ENCODE measurements around the gene POT1. TPM values are rescaled to one million over a fixed set of nuclear protein-coding genes. Genes with fewer than 3 reads are reported as not detected.

POT1 gene
- total RNA-seq, 1 experiment from 2014 or later = 31.1 TPM

DNA sequence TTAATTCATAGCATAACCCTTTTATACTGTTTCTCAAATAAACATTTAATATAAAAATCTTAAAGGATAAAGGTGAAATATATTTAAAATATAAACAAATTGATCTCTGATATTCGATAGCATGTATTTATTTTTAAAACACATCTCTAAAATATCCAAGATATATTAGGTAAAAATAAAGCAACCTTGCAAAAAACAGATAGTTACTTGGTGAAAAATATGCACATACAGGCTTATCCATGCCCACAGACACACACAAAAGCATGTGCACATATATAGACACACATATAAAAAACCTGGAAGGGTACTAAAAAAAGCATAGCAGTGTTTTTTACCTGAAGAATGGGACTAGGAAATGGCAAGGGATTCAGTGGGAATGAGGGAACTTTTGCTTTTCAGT lies 19.8 kb downstream of the POT1 start:
- Mint-ChIP-seq H3K36me3 (ENCODE audit: insufficient read depth, unreplicated experiment) (no peaks in the 10 kb centered on the region), H3K4me1 (ENCODE audit: low read depth, unreplicated experiment) (no peaks in the 10 kb centered on the region), H3K27me3 (ENCODE audit: unreplicated experiment) (no peaks in the 10 kb centered on the region), H3K4me3 (ENCODE audit: low read depth, unreplicated experiment) (no peak overlapping the region), H3K27ac (ENCODE audit: unreplicated experiment) (no peak overlapping the region), H3K9me3 (ENCODE audit: low read depth, unreplicated experiment) (no peaks in the 10 kb centered on the region)
- TF ChIP-seq, protein P1, sequence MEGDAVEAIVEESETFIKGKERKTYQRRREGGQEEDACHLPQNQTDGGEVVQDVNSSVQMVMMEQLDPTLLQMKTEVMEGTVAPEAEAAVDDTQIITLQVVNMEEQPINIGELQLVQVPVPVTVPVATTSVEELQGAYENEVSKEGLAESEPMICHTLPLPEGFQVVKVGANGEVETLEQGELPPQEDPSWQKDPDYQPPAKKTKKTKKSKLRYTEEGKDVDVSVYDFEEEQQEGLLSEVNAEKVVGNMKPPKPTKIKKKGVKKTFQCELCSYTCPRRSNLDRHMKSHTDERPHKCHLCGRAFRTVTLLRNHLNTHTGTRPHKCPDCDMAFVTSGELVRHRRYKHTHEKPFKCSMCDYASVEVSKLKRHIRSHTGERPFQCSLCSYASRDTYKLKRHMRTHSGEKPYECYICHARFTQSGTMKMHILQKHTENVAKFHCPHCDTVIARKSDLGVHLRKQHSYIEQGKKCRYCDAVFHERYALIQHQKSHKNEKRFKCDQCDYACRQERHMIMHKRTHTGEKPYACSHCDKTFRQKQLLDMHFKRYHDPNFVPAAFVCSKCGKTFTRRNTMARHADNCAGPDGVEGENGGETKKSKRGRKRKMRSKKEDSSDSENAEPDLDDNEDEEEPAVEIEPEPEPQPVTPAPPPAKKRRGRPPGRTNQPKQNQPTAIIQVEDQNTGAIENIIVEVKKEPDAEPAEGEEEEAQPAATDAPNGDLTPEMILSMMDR (IDR thresholded peaks at IDR 0.05; ENCODE audit: unreplicated experiment) = no peak
- no peak for DNase-seq
- no TSS peak for BruUV-seq (replicated peaks)
- intact Hi-C loops (cut with micrococcal nuclease; ENCODE audit: unreplicated experiment) = no loop called here
- CTCF ChIA-PET = no interaction called here

DNA sequence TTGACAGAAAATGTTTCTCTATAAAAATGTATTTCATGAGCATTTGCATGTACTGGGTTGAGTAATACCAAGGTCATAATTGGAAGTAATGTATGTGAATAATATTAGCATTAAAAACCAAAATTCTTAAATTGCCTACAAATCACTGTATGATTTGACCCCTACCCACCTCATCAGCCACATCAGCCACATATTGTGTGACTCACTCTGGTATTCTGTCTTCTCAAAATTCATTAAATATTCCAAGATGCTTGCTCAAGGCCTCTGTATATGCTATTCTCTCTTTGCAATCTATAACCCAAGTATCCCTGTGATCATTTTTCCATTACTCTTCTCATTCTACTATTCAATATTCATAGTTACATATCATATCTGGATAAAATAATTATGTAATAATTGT lies 21.4 kb downstream of the POT1 start:
- CTCF ChIA-PET = no interaction called here
- H3K27ac Mint-ChIP-seq (ENCODE audit: unreplicated experiment) = no peak overlapping the region
- TF ChIP-seq, protein P1 (IDR thresholded peaks at IDR 0.05; ENCODE audit: unreplicated experiment) = no peak

DNA sequence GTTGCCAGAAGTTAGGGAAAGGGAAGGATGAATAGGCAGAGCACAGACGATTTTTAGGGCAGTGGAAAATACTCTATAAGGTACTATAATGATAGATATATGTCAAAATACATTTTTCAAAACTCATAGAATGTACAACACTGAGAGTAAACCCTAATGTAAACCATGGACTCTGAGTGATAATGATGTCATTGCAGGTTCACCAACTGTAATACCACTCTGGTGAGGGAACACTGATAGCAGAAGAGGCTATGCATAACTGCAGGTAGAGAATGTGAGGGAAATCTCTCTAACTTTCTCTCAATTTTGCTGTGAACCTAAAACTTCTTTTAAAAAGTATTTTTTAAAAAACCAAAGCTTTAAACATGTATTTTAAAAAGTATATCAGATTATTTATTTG lies 22.1 kb downstream of the POT1 start:
- Mint-ChIP-seq H3K36me3 (ENCODE audit: insufficient read depth, unreplicated experiment) (no peaks in the 10 kb centered on the region), H3K4me3 (ENCODE audit: low read depth, unreplicated experiment) (no peak overlapping the region), H3K4me1 (ENCODE audit: low read depth, unreplicated experiment) (no peaks in the 10 kb centered on the region), H3K9me3 (ENCODE audit: low read depth, unreplicated experiment) (peaks cover 3% of the 10 kb centered on the region), H3K27ac (ENCODE audit: unreplicated experiment) (no peak overlapping the region), H3K27me3 (ENCODE audit: unreplicated experiment) (no peaks in the 10 kb centered on the region)
- no TSS peak for BruUV-seq (replicated peaks)
- DNase-seq = no peak
- CTCF ChIA-PET = no interaction called here
- intact Hi-C loops (cut with micrococcal nuclease; ENCODE audit: unreplicated experiment) = no loop called here
- TF ChIP-seq, protein P1 (IDR thresholded peaks at IDR 0.05; ENCODE audit: unreplicated experiment) = no peak

More for the DNA sequence above, 21.4 kb downstream of the POT1 start:
- Mint-ChIP-seq H3K9me3 (ENCODE audit: low read depth, unreplicated experiment) (peaks cover 2% of the 10 kb centered on the region), H3K36me3 (ENCODE audit: insufficient read depth, unreplicated experiment) (no peaks in the 10 kb centered on the region), H3K27me3 (ENCODE audit: unreplicated experiment) (no peaks in the 10 kb centered on the region), H3K4me3 (ENCODE audit: low read depth, unreplicated experiment) (no peak overlapping the region), H3K4me1 (ENCODE audit: low read depth, unreplicated experiment) (no peaks in the 10 kb centered on the region)
- intact Hi-C loops (cut with micrococcal nuclease; ENCODE audit: unreplicated experiment) = no loop called here
- BruUV-seq (replicated peaks) = no TSS peak
- no peak for DNase-seq

DNA sequence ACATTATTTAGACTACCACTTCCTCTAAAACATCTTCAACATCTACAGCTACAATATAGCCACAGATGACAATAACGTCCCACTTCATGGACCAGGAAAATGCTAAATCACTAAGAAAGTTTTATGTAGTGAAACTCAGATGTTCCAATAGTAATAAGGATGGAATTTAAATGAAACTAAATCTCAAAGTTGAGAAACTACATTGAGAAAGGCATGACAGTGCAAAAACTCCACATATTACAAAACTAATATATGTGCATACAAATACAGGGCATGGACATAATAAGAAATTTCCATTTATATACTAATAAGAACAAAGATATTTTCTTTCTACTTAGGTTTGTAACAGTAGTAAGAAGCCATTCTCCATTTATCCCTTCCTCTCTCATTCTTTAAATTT lies 31.1 kb downstream of the POT1 start:
- CTCF ChIA-PET = no interaction called here
- no peak overlapping the region for H3K27ac Mint-ChIP-seq (ENCODE audit: unreplicated experiment)
- no peaks in the 10 kb centered on the region for H3K36me3 Mint-ChIP-seq (ENCODE audit: insufficient read depth, unreplicated experiment)
- TF ChIP-seq, protein P1 (IDR thresholded peaks at IDR 0.05; ENCODE audit: unreplicated experiment) = no peak
- no TSS peak for BruUV-seq (replicated peaks)
- no peaks in the 10 kb centered on the region for H3K27me3 Mint-ChIP-seq (ENCODE audit: unreplicated experiment)
- H3K9me3 Mint-ChIP-seq (ENCODE audit: low read depth, unreplicated experiment) = peaks cover 10% of the 10 kb centered on the region
- no peak for DNase-seq
- intact Hi-C loops (cut with micrococcal nuclease; ENCODE audit: unreplicated experiment) = no loop called here
- H3K4me3 Mint-ChIP-seq (ENCODE audit: low read depth, unreplicated experiment) = no peak overlapping the region
- no peaks in the 10 kb centered on the region for H3K4me1 Mint-ChIP-seq (ENCODE audit: low read depth, unreplicated experiment)

DNA sequence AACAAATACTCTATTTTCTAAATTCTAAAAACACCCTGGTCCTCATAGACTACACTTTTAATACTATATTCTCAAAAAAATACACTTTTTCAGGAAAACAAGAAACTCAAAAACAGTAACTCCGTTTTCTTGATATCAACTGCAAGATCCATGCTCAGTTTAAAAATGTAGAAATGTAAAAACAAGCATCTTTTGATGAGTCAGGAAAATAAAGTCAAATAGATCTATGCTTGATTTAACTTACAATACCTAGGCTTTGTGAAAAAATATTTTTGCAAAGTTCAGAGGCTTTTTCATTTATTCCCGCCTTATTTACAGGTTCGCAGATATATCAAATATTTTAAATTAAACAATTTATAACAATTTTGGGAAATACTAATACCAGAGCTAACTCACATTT lies 33.6 kb downstream of the POT1 start:
- no TSS peak for BruUV-seq (replicated peaks)
- no peaks in the 10 kb centered on the region for H3K27me3 Mint-ChIP-seq (ENCODE audit: unreplicated experiment)
- H3K36me3 Mint-ChIP-seq (ENCODE audit: insufficient read depth, unreplicated experiment) = no peaks in the 10 kb centered on the region
- no peak overlapping the region for H3K27ac Mint-ChIP-seq (ENCODE audit: unreplicated experiment)
- no peaks in the 10 kb centered on the region for H3K9me3 Mint-ChIP-seq (ENCODE audit: low read depth, unreplicated experiment)
- CTCF ChIA-PET = no interaction called here
- no peak overlapping the region for H3K4me3 Mint-ChIP-seq (ENCODE audit: low read depth, unreplicated experiment)
- TF ChIP-seq, protein P1 (IDR thresholded peaks at IDR 0.05; ENCODE audit: unreplicated experiment) = no peak
- H3K4me1 Mint-ChIP-seq (ENCODE audit: low read depth, unreplicated experiment) = no peaks in the 10 kb centered on the region
- DNase-seq = no peak
- intact Hi-C loops (cut with micrococcal nuclease; ENCODE audit: unreplicated experiment) = no loop called here
